ENCODE data around the gene RRAD. TPM values are rescaled to one million over a fixed set of nuclear protein-coding genes. Genes with fewer than 3 reads are reported as not detected.

Gene RRAD
- total RNA-seq, 4 donors from 2014 or later: 23.7 to 132 (median 109) TPM

GRCh38 chr16:66894948-66895688 is 30.2 kb downstream of the RRAD start:
- Histone ChIP-seq H3K27me3 (no peaks in the 10 kb centered on the region), H3K9me3 (no peaks in the 10 kb centered on the region), H3K27ac (peak overlapping the region in 1 of 4 donors; percentile 57), H3K4me3 (no peak overlapping the region), H3K36me3 (peaks cover 0 to 15% (median 0%) of the 10 kb centered on the region in 3 donors), H3K4me1 (peaks cover 0 to 40% (median 17%) of the 10 kb centered on the region in 4 donors)
- peak; percentile 40 to 77 for DNase-seq (ENCODE audit: low spot score in 2 of 2)
- WGBS, 2 donors: 40 to 47% methylated on average over 11 of the region's 11 CpGs
- no peak for TF ChIP-seq EP300 (IDR thresholded peaks at IDR 0.05)
- TF ChIP-seq CTCF (IDR thresholded peaks at IDR 0.05): peak; percentile 53 to 78 (median 64)
- TF ChIP-seq POLR2A (IDR thresholded peaks at IDR 0.05): no peak

DNA sequence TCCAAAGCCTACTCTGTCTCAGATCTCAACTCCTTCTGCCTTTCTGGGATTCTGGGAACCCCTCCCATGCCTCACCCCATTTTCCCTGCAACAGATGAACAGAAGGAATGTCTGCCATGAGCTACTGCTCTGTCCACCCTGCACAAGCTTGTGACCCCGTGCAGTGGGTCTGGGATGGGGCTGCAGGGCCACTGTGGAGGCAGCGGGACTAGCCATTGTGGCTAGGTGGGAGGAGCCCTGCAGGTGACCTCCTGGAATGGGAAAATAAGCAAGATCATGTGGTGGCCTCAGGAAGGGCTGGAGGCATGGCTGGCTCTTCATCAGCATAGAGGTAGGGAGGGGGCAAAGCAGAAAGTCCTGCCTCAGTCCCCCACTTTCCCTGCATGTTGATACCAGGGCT is 31.3 kb downstream of the RRAD start:
- no peak overlapping the region for H3K27ac ChIP-seq

DNA sequence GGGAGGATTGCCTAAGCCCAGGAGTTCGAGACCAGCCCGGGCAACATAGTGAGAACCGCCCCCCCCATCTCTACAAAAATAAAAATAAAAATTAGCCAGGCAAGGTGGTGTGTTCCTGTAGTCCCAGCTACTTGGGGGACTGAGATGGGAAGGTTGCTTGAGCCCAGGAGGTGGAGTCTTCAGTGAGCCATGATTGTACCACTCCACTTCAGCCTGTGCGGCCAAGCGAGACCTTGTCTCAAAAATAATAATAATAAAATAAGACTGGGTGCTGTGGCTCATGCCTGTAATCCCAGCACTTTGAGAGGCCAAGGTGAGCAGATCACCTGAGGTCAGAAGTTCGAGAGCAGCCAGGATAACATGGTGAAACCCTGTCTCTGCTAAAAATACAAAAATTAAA is 33.5 kb downstream of the RRAD start:
- Histone ChIP-seq H3K27ac (no peak overlapping the region), H3K27me3 (no peaks in the 10 kb centered on the region), H3K36me3 (peaks cover 0 to 16% (median 0%) of the 10 kb centered on the region in 3 donors), H3K4me3 (no peak overlapping the region), H3K9me3 (no peaks in the 10 kb centered on the region), H3K4me1 (peaks cover 0 to 14% (median 0%) of the 10 kb centered on the region in 4 donors)
- 90 to 93% methylated on average over 6 of the region's 6 CpGs for WGBS, 2 donors
- TF ChIP-seq POLR2A (IDR thresholded peaks at IDR 0.05) (no peak), CTCF (IDR thresholded peaks at IDR 0.05) (no peak), EP300 (IDR thresholded peaks at IDR 0.05) (no peak)
- DNase-seq (ENCODE audit: low spot score in 2 of 2): no peak

More for the DNA sequence above, 31.3 kb downstream of the RRAD start:
- WGBS, 2 donors: 89 to 91% methylated on average over 2 of the region's 2 CpGs
- TF ChIP-seq EP300 (IDR thresholded peaks at IDR 0.05) (no peak), POLR2A (IDR thresholded peaks at IDR 0.05) (no peak), CTCF (IDR thresholded peaks at IDR 0.05) (no peak)
- DNase-seq (ENCODE audit: low spot score in 2 of 2): no peak
- no peaks in the 10 kb centered on the region for H3K9me3 ChIP-seq
- no peaks in the 10 kb centered on the region for H3K27me3 ChIP-seq
- H3K36me3 ChIP-seq: peaks cover 0 to 15% (median 0%) of the 10 kb centered on the region in 3 donors
- no peak overlapping the region for H3K4me3 ChIP-seq
- peaks cover 0 to 29% (median 7%) of the 10 kb centered on the region in 4 donors for H3K4me1 ChIP-seq

DNA sequence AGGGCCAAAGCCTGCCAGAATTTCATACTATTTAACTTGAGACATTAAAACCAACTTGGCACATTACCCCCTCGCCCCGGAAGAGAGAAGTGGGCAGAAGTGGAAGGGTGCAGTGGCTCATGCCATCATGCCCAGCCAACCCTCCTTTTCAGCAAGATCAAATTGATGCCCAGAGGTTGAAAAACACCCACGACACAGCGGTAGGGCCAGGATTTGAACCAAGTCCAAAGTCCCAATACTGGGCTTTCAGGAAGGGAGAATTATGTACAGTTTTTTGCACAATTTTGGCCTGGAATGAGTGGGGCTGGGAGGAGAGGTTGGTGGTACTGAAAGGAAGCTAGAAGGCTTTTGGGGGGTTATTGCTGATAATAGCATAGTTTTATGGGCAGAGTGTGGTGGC is 34.0 kb downstream of the RRAD start:
- no peak for DNase-seq (ENCODE audit: low spot score in 2 of 2)
- Histone ChIP-seq H3K4me3 (no peak overlapping the region), H3K27ac (no peak overlapping the region), H3K36me3 (peaks cover 0 to 21% (median 0%) of the 10 kb centered on the region in 3 donors), H3K4me1 (peaks cover 0 to 12% (median 0%) of the 10 kb centered on the region in 4 donors), H3K27me3 (no peaks in the 10 kb centered on the region), H3K9me3 (no peaks in the 10 kb centered on the region)
- 74 to 84% methylated on average over 4 of the region's 4 CpGs for WGBS, 2 donors
- TF ChIP-seq EP300 (IDR thresholded peaks at IDR 0.05): no peak
- no peak for TF ChIP-seq POLR2A (IDR thresholded peaks at IDR 0.05)
- no peak for TF ChIP-seq CTCF (IDR thresholded peaks at IDR 0.05)

GRCh38 chr16:66890799-66891198 is 34.5 kb downstream of the RRAD start:
- no peak overlapping the region for H3K4me3 ChIP-seq
- H3K36me3 ChIP-seq: peaks cover 0 to 25% (median 0%) of the 10 kb centered on the region in 3 donors
- WGBS, 2 donors: 71 to 81% methylated on average over 2 of the region's 2 CpGs
- no peak overlapping the region for H3K27ac ChIP-seq
- H3K27me3 ChIP-seq: no peaks in the 10 kb centered on the region
- TF ChIP-seq CTCF (IDR thresholded peaks at IDR 0.05): no peak
- TF ChIP-seq EP300 (IDR thresholded peaks at IDR 0.05): no peak
- no peak for TF ChIP-seq POLR2A (IDR thresholded peaks at IDR 0.05)
- DNase-seq (ENCODE audit: low spot score in 2 of 2): no peak
- peaks cover 0 to 11% (median 0%) of the 10 kb centered on the region in 4 donors for H3K4me1 ChIP-seq
- H3K9me3 ChIP-seq: no peaks in the 10 kb centered on the region
